Right ventricle myocardium superior (tissue), 1 donor: ENCODE results near the gene GALC. TPM values are rescaled to one million over a fixed set of nuclear protein-coding genes. Genes with fewer than 3 reads are reported as not detected.

Experiments used
- ATAC-seq: fragments of 200-7000 bp; cut with Tn5 transposase; one replicate; pipeline ENCODE4 v1.9.1; 2020; ENCODE audit warnings: mild to moderate bottlenecking; ENCODE audit not compliant: poor library complexity
- DNase-seq: peaks from one replicate; pipeline ENCODE4 v3.0.0-alpha.2; 2020
- intact Hi-C: fragments of 100-400 bp; cut with DNase I; formaldehyde crosslinking; loops from one replicate; pipeline ENCODE4 v1.11.2; 2022
- total RNA-seq: library from RNA; stranded (reverse); fragmentation: NEBNext Ultra II Directional; extraction: Animal tissue kit (Norgen Biotek cat#: 25700); gene quantifications from one replicate; pipeline ENCODE4 v1.2.1, GENCODE V29; 2021
- donor health status: DM: no; HTN: yes; CAD: no; lungs with severe emphysema.

The GALC gene
- total RNA-seq, 1 donor from 2014 or later = 12.0 TPM

DNA sequence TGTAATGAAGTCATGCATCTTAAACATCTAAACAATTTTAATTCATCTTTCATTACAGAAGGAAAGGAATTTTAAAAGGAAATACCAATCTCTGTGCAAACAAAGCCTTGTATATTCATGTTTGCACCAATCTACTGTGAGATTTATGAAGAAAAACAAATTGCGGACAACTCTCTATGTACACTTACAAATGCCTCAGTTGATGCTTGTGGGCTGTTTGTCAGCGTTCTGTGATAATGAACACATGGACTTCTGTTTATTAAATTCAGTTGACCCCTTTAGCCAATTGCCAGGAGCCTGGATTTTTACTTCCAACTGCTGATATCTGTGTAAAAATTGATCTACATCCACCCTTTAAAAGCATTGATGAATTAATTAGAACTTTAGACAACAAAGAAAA, 17.3 kb upstream of the GALC start:
- no peak for ATAC-seq
- intact Hi-C loops = loop anchor here (10.0 kb wide), 1 partner anchor 154 kb away; no protein-coding TSS in a partner anchor

DNA sequence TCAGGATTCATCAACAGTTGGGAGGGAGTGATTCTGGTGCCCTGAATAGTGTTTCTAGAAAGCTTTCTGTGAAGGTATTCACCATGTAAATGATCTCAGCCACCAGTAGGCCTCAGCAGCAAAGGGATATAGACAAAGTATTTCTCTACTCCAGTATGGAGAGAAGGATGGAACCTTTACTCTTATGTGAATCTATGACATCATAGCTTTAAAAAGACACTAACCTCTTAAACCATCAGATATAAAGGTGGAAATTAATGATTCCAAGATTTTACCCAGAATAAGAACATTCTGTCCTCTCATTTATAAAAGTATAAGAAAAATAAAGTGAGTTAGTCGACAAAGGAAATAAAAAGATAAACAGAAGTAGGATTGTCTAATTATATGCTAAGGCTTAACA, 16.5 kb upstream of the GALC start:
- ATAC-seq (no peak), DNase-seq (no peak)
- intact Hi-C loops = loop anchor here (10.0 kb wide), 1 partner anchor 405 kb away; no protein-coding TSS in a partner anchor

More for the DNA sequence above, 17.3 kb upstream of the GALC start:
- DNase-seq = no peak

DNA sequence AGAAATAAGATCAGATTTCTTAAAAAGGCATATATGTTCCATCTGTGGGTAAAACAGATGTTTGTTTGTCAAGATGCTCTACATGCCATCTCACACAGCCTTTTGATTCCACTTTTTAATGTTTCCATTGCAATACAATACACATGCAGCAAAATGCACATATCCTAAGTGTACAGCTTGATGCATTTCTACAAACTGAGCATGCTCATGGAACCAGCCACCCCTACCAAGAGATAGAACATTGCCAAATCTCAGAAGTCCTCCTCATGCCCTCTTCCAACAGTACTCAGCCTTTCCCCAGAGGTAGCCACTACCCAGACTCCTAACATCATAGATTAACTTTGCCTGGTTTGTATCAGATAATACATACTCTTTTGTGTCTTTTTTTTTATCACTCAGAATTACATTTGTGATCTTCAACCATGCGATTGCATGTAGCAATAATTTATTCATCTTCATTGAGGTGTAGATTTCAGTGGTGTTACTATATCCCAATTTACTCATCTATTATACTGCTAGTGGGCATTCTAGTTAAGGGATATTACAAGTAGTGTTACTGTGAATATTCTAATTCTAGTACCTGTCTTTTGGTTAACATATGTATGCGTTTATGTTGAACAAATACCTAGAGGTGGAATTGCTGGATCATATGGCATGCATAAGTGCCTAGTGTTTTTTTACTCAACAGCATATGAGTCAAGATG, 15.2 kb upstream of the GALC start:
- ATAC-seq (no peak), DNase-seq (no peak)
- intact Hi-C loops = loop anchor here (10.0 kb wide), 1 partner anchor 407 kb away; no protein-coding TSS in a partner anchor

DNA sequence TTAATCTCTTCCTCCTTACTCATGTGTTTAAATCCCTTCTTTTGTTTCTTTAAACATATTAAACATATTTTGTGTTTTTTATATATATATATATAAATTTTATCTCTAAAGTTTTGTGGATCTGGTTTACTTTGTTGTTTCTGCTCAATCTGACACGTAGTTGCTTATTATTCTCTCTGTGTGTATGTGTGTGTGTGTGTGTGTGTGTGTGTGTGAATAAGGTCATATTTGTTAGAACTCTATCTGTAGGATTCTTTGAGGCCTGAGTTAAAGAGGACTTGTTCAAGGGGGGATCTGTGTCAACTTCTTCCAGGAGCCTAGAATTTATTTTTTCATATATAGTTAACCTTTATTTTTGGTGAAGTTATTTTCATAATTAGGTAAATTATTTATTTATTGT, 14.6 kb upstream of the GALC start:
- ATAC-seq = no peak

DNA sequence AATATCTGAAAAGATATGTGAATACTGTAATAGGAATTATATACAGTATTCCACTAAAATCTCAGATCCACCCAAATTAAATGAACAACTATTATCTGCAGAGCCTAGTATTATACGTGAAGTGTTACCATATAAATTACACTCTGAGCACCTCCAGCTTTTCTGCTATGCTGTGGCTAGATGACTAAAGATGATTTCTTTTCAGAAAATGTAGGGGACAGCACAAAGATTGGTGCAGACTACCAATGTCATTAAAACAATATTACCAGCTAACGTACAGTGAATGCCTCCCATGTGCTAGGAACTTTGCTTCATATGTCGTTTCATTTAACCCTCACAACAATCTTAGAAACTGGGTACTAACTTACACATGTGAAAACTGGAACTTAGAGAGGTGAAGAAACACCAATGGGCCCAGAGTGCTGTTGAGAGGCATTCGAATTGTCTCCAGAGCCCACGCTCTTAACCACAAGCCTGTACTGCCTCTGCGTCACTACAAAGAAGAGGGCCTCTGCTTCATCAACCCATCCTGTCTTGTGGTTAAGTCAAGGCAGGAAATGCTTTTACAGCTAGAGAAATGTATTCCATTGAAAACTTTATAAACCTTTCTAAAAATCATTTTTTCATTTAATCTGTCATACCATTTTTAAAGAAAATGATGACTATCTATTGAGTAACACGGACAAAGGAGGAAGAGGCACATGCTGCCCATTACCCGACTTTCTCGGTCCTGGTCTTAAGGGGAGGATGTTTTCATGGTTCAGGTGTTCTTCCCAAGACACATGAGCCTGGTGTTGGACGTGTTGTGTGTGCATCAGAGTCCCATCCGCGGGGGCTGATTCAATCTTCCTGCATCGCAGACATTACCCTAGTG, 13.2 kb upstream of the GALC start:
- no peak for DNase-seq
- intact Hi-C loops = loop anchor here (10.0 kb wide), 1 partner anchor 409 kb away; no protein-coding TSS in a partner anchor
- ATAC-seq = peak; percentile 63

More for the DNA sequence above, 14.6 kb upstream of the GALC start:
- no peak for DNase-seq
- intact Hi-C loops = loop anchor here (10.0 kb wide), 1 partner anchor 407 kb away; no protein-coding TSS in a partner anchor

DNA sequence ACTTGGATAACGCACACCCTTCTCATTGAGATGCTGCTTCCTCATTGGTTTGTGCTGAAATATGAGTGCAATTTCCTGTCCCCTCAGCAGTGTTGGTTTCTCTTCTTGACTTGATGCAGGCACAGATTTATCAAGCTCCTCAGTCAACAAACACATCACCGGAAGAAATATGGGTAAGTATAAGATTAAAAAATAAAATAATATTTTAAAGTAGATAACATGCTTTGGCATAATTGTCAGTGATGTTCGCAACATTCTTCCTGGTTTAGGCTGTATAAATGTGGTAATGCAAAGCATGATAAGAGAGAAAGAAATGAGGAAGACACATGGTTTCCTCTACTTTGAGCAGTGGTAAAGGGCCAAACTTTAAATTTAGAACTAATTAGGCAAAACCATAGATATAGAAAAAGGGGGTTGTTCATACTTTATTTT, 12.1 kb upstream of the GALC start, which contains the start of gene GPR65:
GPR65 (plus strand) TSS at position 86 of the 432 bp plus-strand sequence. CDS start 5,713 bp downstream, outside the sequence.
- ATAC-seq (peak; percentile 62), DNase-seq (no peak)
- intact Hi-C loops = loop anchor here (10.0 kb wide), 1 partner anchor 410 kb away; no protein-coding TSS in a partner anchor

DNA sequence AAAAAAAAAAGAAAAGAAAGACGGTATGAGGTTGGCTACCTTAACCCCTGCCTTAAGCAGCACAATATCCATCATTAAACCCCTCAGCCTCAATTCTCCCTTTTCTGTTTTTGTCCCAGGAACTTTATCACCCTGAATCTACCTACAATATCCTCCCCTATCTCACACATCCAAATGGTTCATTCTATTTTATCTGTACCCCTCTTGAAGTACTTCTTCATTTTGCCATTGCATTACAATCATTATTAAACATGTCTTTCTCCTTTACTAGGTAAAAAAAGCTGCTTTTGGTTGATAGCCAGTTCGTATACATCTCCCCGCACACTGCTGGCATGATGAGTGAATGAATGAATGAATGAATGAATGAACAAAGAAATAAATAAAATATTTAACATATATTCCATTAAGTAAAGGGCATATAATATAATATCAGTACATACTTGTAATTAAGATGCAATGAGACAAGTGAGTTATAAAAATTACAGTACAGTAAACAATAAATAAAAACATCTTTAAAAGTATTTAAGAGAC, 11.6 kb upstream of the GALC start:
- no peak for DNase-seq
- no peak for ATAC-seq
- intact Hi-C loops = loop anchor here (10.0 kb wide), 1 partner anchor 410 kb away; no protein-coding TSS in a partner anchor

DNA sequence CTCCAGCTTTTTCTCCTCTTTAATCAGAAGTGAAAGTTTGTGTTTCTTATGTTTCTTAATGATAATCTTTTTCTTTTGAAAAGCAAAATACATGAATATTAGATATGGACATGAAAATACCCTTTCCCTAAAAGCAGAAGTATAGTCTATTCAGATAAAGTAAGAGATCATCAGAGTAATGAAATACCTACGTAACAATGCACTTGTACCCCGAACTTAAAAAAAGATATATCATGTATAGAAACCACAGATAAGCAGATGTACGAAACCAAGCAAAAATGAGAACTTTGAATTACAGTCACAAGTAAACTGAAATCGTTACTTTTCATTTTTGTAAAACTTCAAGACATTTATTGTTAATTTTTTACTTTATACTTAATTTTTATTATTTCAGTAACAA, 10.4 kb upstream of the GALC start:
- intact Hi-C loops = loop anchor here (10.0 kb wide), 1 partner anchor 411 kb away; no protein-coding TSS in a partner anchor
- ATAC-seq (no peak), DNase-seq (no peak)

DNA sequence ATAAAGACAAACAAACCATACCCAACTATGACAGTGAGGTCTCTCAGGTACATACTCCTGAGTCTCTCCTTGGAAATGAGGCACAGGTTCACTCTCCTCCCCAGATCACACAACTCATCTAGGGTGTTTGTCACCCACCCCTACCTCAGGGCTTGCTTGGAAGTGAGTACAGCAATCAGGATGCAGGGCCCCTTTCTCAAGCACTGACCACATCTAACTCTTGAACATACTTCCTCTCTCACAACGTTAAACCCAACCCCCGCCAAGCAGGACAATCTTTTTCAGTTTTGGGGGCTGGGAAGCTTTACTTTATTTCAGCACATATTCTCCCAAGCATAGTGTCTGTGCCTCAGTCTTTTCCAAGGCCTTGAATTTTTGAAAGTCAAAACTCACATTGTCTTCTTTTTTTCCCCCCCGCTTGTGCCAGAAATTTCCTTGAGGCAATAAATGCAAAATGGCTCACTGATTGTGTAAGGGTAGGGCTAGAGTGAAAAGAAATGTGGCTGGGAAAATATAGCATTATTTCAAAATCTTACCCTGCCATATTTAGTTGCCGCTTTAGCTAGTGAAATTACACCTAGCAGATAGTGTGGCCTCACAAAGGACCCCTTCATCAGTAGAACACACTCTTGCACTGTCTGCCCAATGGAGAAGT, 9.6 kb upstream of the GALC start:
- ATAC-seq (no peak), DNase-seq (no peak)
- intact Hi-C loops = loop anchor here (10.0 kb wide), 1 partner anchor 412 kb away; no protein-coding TSS in a partner anchor

DNA sequence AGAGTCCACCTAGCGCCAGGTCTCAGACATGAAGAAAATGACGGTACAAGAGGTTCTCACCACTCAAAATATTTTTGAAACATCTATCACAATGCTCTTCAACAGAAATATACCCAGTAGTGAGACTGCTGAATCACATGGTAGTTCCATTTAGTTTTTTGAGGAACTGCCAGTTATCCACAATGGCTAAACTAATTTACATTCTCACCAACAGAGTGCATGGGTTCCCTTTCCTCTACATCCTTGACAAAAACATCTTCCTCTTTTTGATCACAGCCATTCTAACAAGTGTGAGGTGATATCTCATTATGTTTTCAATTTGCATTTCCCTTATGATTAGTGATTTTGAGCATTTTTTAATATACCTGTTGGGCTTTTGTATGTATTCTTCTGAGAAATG, 6.3 kb upstream of the GALC start:
- DNase-seq (no peak), ATAC-seq (peak; percentile 43)
- intact Hi-C loops = no loop called here

DNA sequence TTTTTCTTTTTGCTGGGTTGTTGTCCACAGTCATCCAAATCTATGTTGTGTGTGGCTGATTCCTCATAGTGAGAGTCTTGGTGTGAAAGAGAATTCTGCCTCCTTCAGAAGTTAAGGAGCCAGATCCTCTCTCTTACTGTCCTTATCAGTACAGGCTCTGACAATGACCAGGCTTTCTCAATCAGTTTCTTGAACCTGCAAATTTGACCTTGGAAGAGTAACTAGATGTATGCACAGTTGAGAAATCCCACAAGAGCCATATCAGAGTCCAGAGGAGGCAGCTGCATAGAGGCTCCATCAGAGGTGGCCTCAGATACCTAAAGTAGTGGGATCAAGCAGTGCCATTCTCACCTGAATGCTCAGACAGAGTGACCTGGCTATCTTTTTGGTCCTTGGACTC, 5.5 kb upstream of the GALC start:
- DNase-seq = no peak
- intact Hi-C loops = no loop called here
- no peak for ATAC-seq

DNA sequence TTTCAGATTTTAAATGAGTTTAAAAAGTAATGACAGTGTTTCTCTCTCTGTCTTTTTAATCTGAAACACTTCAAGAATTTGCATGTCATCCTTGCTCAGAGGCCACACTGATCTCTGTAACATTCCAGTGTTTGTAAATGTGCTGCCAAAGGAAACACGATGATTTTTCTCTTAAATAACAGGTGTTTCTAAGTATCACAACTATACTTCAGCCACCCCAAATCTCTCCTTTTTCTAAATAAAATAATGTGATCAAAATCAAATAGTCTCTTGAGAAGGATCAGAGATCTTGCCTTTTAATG, 3.3 kb upstream of the GALC start:
- DNase-seq (no peak), ATAC-seq (no peak)
- intact Hi-C loops = no loop called here

DNA sequence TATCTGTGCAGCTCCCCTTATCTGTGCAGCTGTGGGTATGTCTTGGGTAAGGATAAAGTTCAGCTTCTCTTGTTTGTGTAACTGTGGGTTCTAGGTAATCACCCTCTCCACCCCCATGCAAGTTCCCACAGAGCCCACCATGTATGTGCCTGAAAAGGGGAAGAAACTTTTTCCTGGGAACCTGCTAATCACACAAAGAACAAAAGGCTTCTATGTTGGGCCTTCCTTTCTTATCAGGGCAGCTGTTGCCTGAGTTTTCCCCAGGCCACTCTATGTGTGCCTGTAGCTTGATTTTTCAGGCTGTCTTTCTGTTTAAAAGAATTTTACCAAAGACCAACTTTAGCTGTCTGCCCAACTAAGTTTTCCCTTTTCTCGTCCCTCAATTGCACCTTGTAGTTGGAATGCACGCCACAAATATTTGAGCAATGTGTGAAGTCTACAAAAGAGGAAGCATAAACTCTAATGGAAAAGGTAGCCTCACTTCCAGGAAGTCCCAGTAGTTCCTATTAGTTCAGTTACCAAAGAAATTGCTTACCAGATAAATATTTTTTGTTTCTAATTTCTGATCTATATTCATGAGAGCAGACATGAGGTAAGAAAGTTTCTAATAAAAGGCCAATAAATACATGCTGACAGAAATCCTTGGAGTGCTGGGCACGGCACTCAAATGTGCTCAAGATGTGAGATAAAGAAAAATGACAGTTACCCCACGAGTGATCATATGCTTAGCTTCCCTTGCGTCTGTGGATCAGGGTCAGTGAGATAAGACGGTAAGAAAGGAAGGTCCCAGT, 2.7 kb upstream of the GALC start:
- DNase-seq (no peak), ATAC-seq (no peak)
- intact Hi-C loops = no loop called here

DNA sequence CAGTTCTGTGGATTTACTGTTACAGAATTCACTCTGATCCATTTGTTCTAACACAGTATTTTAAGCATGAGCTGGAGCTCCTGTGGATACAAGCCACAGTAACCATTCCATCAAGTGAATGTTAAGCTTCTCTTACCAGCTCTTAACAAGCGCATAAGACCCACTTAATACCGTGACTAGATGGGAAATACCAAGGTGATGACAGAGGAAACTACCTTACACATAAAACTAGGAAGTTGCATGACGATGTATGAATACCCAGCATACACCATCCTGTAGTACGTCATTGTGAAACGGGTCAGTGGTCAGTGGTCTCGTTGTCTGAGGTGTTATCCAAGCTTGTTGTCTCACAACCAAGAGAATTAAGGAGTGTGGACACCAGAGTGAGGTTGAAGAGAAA, 2.0 kb upstream of the GALC start:
- intact Hi-C loops = no loop called here
- no peak for ATAC-seq
- DNase-seq = no peak

DNA sequence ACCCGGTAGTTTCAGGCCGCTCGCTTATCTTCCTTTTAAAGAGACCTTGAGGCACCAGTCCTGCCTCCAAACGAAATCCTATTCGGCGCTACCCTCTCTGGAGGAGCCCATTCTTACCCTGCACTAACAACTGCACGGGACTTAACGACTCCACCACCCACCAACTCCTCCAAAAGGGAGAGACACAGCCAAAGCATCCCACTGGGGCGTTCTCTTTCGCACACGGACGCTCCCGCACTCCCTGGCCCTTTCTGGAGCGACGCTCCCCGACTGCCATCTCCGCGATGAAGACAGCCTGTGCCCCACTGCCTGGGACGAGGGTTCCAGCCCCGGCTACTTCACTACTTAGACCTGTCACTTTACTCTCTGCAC, 650 bp downstream of the GALC start:
- peak; percentile 40 for DNase-seq
- peak; percentile 38 for ATAC-seq
- intact Hi-C loops = no loop called here

DNA sequence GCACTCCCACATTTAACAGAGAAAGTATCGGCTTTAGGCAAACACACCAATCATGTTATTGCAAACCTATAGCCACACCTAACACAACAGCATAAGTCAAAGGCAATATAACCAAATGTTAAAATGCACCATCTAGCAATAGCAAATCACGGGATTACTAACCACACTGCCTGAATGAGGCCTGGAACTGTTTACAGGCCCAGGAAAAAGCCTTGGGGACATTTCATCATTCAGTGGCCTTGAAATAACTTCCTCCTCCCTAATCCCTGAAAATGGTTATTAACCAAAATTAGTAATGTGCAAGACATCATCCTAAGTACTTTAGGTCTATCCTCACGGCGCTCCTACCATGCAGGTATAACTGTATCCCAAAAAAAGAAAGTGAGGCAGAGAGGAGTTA, 2.3 kb downstream of the GALC start:
- DNase-seq (no peak), ATAC-seq (no peak)
- intact Hi-C loops = no loop called here

DNA sequence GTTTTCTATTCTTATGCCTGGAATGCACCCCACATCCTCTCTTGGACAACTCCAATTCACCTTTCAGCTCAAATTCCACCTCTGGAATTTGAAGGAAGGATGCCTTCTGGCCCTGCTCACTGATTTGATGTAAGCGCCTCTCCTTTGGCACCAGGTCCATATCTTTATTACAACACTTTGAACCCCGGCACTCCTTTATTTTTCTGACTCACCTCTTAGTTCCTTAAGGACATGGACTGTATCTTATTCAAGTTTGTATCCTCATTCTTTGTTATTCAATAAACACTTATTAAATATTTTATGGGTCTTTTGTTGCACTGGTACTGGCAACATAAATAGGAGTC, 3.1 kb downstream of the GALC start:
- ATAC-seq (no peak), DNase-seq (no peak)
- intact Hi-C loops = no loop called here

DNA sequence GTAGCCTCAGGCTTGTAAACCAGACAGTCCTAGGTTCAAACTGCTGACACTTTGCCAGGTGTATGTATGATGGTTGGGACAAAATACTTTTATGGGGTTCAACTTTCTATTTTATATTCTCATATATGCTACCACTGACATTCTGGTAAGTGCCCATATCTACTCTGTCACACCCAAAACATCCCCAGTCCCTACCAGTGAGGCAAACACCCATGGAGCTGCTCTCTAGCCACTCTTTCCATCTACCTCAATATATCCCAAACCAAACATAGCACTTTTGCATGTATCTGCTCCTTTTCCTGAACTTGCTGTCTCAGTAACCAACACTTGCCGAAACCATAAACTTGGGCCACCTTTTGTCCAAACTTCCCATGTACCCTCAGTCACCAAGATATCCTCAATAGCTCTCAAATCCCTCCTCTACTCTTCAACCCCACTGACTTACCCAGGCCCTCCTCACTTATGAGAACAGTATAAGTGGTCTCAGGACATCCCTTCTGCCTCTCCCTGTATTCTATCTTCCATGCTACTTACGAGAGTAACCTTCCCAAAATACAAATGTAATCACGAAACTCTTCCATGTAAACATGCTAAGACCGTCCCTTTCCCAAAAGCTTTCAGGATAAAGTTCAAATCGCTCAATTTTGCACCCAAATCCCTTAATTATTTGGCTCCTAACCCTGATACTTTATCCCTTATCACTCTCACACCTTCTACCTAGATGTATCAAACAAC, 3.6 kb downstream of the GALC start:
- DNase-seq (no peak), ATAC-seq (no peak)
- intact Hi-C loops = no loop called here
